Gastrocnemius medialis (tissue), 4 donors: ENCODE measurements around the gene NPHS1.

Experiments used
- CTCF ChIP-seq, 5 experiments: fragments of 450-650 bp in 3 of 5; fragments of 200-600 bp in 2 of 5; sonication (generic) in 2 of 5; IDR thresholded peaks in 4 of 5; conservative IDR thresholded peaks in 1 of 5; 1 replicate in 4 of 5; 2 replicates in 1 of 5; pipeline ENCODE4 v1.5.1; 2016 to 2019; ENCODE audit warnings: antibody characterized with exemption in 5 of 5, mild to moderate bottlenecking in 3 of 5, moderate library complexity in 3 of 5
- POLR2A ChIP-seq, 2 donors: fragments of 450-650 bp; IDR thresholded peaks; one replicate each; pipeline ENCODE4 v1.6.1; 2017; ENCODE audit warnings: antibody characterized with exemption in 2 of 2, mild to moderate bottlenecking in 2 of 2, moderate library complexity in 2 of 2

- TF ChIP-seq CTCF (IDR thresholded peaks at IDR 0.05 in 4 of 5, conservative IDR thresholded peaks at IDR 0.05 in 1 of 5) (no peak), POLR2A (IDR thresholded peaks at IDR 0.05) (no peak)
Measured at GRCh38 chr19:35828692-35829301, 23.5 kb downstream of the NPHS1 start.
